GM18858 (cell line): ENCODE results near the gene SETD2.
A peak's percentile ranks its signal among the peaks of the same experiment; 100 is the strongest.
"Not testable (repeated sequence)": the region's sequence is repeated elsewhere in the genome, so short reads cannot be mapped to it uniquely, and the experiment has no call there.

ENCODE experiments used
- ATAC-seq: cut with Tn5 transposase; IDR thresholded peaks from one replicate; pipeline ENCODE4 v1.9.1; 2021; ENCODE audit not compliant: unreplicated experiment

SETD2 gene, protein sequence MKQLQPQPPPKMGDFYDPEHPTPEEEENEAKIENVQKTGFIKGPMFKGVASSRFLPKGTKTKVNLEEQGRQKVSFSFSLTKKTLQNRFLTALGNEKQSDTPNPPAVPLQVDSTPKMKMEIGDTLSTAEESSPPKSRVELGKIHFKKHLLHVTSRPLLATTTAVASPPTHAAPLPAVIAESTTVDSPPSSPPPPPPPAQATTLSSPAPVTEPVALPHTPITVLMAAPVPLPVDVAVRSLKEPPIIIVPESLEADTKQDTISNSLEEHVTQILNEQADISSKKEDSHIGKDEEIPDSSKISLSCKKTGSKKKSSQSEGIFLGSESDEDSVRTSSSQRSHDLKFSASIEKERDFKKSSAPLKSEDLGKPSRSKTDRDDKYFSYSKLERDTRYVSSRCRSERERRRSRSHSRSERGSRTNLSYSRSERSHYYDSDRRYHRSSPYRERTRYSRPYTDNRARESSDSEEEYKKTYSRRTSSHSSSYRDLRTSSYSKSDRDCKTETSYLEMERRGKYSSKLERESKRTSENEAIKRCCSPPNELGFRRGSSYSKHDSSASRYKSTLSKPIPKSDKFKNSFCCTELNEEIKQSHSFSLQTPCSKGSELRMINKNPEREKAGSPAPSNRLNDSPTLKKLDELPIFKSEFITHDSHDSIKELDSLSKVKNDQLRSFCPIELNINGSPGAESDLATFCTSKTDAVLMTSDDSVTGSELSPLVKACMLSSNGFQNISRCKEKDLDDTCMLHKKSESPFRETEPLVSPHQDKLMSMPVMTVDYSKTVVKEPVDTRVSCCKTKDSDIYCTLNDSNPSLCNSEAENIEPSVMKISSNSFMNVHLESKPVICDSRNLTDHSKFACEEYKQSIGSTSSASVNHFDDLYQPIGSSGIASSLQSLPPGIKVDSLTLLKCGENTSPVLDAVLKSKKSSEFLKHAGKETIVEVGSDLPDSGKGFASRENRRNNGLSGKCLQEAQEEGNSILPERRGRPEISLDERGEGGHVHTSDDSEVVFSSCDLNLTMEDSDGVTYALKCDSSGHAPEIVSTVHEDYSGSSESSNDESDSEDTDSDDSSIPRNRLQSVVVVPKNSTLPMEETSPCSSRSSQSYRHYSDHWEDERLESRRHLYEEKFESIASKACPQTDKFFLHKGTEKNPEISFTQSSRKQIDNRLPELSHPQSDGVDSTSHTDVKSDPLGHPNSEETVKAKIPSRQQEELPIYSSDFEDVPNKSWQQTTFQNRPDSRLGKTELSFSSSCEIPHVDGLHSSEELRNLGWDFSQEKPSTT (N-terminal part only)

DNA sequence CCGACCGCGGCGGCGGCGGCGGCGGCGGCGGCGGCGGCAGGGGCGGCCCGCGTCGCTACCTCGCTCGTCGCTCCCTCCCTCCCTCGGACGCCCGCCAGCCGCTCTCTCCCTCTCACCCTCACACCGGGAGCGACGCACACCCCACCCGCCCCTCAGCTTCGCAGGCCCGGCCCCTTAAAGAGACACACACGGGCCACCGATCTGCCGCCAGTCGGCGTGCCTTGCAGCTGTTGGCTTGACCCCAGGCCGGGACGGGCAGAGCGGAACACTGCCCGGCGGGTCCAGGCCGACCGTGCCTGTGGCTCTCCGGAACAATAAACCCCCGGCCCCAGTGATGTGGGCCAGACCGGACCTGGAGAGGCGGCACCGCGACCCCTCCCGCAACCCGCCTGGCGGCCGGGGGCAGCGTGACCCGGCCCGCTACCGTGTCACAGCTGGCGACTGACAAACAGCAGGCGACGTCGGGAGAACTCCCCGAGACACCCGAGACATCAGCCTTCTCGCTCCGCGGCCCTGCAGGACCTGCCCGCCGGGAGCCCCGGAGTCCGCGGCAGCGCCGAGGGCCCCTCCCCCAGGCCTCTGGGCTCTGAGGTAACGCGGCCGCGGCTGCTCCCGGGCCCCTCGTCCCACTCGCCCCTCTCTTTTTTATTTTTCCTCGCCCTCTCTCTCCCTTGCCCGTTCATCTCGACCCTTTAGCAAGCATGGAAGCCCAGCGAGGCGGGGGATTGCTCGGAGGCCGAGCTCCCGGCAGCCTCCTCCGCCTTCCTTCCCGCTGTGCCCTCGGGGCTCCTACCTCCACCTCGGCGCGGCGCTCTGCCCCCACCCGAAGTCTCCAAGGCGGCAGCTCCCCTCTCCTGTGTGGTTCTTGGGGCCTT, at the start of gene SETD2:
Gene SETD2 (minus strand): TSS at position 107 of the 875 bp plus-strand sequence. CDS start 189 bp downstream, outside the sequence.
- peak; percentile 41 for ATAC-seq

DNA sequence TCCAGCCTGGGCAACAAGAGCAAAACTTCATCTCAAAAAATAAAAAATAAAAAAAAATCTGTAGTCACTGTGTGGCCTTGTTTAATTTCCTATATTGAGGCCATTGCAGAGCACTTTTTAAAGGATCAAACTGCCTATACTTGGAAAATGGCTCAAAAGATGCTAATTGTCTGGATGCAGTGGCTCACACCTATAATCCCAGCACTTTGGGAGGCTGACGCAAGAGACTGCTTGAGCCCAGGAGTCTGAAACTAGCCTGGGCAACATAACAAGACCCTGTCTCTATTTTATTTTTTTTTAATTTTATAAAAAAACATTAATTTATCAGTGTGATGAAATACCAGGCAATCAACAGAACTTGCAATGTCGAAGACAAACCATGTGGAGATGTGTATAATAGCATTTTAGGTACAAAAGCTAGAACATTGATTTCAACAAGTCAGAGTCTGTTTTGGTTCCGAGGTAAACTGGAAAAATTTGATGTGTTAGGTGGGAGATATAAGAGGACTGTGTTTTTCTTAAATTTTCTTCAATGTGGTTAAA, 47.0 kb upstream of the SETD2 start:
- no peak for ATAC-seq

DNA sequence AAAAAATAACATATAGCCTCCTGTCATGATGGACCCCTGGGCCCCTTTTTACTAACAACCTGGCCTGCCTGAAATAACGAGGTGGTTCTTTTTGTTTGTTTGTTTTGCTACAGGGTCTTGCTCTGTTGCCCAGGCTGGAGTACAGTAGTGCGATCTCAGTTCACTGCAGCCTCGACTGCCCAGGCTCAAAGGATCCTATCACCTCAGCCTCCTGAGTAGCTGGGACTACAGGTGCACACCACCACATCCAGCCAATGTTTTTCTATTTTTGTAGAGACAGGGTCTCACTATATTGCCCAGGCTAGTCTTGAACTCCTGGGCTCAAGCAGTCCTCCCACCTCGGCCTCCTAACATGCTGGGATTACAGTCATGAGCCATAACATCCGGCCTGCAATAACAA, 42.1 kb upstream of the SETD2 start:
- not testable (repeated sequence) for ATAC-seq

DNA sequence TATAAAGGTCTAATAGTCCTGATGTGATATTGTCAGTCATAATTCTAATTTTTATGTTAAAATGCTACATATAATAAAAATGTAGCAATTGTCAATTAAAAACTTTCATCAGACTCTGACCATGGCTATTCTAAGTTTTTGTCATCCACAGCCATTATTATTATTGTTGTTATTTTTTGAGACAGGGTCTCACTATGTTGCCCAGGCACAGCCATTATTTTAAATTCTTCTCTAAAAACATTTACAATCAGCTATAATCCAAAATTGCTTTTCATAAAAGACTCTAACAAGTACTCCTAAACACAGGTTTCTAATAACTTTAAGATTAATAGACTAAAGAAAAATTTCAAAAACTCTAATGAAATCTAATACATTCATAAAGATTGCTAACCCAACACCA, 41.0 kb upstream of the SETD2 start:
- no peak for ATAC-seq

DNA sequence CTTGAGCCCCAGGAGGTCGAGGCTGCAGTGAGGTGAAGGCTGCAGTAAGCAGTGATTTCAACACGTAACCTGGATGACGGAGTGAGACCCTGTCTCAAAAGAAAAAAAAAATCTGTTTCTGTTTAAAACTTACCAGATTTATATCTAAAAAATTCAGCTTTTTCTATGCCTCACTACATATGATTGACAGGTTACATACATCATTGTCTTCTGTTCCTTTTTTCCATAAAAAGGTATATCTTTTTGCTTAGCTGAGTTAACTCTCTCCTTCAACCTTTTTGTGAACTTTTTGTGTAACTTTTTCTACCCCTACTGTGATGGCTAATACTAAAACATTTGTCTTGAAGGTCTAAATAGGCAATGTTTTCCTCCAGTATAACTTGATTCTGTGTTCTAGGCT, 38.6 kb upstream of the SETD2 start:
- no peak for ATAC-seq

DNA sequence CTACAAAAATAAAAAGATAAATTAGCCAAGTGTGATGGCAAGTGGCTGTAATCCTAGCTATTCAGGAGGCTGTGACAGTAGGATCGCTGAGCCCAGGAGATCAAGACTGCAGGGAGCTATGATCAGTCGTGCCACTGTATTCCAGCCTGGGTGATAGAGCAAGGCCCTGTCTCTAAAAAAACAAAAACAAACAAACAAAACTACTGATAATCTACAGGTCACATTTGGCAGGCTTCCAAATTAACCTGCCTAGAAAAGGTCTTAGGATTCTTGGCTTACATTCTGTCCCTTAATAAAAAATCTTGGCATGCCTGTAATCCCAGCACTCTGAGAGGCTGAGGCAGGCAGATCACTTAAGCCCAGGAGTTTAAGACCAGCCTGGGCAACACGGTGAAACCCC, 33.4 kb upstream of the SETD2 start:
- ATAC-seq = no peak

DNA sequence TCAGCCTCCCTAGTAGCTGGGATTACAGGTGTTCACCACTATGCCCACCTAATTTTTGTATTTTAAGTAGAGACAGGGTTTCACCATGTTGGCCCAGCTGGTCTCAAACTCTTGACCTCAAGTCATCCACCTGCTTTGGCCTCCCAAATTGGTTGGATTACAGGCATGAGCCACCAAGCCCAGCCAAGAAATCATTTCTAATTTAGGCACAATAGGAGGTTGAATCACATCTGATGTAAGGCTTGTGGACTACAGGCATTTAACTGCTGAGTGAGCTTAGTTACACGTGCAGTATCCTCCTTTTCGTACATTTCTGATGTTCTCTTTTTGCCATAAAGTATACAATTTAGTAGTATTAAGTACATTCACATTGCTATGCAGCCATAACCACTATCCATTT, 31.1 kb upstream of the SETD2 start:
- ATAC-seq = no peak

DNA sequence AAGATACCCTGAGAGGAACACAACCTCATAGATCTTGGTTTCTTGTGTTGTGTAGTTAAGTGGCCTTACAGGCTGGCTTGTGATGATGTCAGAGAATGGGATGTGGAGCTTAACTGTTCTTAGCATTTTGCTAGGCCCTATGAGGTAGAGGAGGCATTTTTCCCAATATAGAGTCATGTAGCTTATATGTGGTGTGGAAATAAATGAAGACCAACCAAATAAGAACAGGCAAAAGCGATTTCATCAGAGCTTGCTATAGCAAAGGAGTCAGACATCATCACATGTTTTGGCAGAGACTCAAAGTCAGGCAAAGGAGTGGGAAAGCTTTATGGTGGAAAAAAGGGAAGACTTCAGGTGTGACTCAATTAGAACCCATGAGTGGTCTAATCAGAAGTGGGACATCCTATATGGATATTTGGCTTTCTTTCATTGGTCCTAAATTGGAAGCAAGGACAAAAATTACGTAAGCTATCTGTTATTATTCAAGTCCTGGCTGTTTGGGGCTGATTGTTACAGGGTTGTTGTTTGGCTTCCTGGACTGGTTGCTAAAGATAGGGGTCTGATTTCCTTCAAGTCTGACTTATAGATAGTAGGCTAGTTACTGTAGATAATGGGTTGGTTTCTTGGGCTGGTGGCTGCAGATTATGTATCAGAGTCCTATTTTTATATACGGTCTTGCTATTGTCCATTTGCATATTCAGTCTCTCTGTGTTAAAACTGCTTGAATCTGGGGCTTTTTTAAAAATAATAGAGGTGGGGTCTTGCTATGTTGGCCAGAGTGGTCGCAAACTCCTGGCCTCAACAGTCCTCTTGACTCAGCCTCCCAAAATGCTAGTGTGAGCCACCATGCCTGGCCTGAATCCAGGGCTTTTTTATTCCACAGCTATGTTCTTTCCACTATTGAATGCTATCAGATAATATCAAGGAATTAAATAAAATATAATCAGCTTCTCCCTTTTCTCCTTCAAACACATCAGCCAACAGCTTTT, 30.3 kb upstream of the SETD2 start:
- no peak for ATAC-seq

DNA sequence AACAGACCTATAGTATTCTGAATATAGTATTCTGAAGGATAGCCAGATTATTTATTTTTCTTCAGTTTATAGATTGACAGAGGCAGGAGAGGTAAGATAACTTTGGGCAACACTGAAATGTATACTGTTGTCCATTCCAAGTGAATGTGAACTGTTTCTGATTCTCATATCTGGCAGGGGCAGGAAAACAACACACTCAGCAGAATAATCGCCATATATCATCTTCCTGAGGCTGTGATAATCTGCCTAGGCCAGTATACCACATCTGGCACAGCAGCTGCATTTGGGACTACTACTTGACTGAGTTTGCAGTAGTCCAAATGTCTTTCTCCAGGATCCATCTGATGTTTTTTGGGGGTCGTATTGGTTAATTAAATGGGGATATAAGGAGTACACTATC, 22.4 kb upstream of the SETD2 start:
- no peak for ATAC-seq

DNA sequence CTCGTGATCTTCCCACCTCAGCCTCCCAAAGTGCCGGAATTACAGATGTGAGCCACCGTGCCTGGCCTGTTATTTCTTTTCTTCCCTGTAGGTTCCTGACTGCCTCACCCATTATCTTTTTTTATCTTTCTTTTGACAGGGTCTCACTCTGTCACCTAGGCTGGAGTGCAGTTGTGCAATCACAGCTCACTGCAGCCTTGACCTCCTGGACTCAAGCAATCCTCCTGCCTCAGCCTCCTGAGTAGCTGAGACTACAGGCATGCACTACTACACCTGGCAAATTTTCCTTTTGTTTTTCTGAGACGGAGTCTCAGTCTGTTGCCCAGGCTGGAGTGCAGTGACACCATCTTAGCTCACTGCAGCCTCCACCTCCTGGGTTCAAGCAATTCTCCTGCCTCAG, 17.8 kb upstream of the SETD2 start:
- not testable (repeated sequence) for ATAC-seq

DNA sequence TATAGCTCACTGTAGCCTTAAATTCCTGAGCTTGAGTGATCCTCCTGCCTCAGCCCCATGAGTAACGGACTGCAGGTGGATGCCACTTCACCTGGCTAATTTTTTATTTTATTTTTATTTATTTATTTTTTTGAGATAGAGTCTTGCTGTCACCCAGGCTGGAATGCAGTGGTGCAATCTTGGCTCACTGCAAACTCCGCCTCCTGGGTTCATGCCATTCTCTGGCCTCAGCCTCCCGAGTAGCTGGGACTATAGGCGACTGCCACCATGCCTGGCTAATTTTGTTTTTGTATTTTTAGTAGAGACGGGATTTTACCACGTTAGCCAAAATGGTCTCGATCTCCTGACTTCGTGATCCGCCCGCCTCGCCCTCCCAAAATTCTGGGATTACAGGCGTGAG, 16.1 kb upstream of the SETD2 start:
- not testable (repeated sequence) for ATAC-seq

DNA sequence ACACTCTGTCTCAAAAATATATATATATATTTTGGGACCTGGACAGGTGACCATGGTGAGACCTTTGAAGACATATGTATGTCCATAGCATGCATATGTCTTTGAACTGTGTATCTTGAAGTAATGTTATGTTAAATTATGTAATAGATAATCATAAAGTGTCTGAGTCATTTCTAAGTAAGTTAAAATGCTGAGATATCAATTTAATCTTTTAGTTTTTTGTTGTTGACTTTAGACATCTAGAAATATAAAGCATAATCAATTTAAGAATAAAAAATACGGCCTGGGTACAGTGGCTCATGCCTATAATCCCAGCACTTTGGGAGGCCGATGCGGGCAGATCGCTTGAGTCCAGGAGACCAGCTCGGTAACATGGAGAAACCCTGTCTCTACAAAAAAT, 12.7 kb upstream of the SETD2 start:
- no peak for ATAC-seq

DNA sequence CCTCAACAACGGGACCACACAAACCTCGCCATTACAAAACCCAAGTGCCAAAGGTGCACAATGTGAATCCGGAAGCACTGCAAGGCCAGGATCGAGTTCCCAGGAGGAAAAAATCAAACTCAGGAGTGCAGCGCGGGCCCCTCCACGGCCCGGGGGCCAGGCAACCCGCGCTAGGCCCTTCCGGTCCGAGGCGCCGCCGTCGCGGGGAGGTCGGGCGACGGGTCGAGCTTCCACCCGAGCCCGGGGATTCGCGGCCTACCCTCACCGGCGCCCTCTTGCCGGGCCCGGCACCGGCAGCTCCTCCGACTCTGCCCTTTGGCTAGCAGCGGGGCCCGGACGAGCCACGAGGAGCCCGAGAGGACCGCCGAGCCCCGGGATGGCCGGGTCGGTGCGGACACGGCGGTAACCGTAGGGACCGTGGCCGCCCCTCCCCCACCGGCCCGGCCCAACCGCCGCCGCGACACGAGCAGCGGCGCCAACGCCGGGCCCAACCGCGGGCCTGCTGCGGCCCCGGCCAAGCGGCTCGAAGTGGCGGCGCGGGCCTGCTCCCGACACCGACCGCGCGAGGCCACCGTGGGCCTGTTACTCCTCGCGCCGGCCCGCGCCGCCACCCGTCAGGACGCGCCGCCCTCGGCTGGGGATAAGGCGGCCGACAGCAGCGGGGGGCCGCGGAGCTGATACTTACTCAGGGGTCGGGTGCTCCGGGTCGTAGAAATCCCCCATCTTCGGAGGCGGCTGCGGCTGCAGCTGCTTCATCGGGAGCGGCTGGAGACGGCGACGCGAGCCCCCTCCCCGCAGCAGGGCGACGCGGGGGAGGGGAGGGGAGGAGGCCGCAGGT, 525 bp downstream of the SETD2 start:
- ATAC-seq = peak; percentile 11

DNA sequence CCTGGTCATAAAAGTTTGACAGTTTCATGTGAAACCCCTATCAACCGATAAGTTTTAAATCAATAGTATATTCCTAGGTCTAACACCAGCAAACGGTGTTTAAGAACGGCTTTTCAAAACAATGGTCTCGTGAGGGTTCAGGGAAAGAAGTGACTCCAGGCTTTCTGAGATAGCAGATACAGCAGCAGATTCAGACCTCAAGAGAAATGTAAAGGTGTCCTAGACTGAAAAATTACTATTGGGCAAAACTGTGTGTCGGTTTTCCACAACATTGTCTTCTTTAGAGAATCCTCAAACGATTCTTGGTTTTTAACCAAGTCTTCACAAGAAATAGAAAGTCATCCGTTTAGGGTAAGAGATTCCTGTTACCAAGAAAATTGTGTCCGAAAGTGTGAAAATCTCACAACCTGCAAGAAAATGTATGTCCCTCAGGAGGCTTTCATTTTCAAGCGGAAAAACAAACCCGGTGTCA, 1.2 kb downstream of the SETD2 start:
- no peak for ATAC-seq

DNA sequence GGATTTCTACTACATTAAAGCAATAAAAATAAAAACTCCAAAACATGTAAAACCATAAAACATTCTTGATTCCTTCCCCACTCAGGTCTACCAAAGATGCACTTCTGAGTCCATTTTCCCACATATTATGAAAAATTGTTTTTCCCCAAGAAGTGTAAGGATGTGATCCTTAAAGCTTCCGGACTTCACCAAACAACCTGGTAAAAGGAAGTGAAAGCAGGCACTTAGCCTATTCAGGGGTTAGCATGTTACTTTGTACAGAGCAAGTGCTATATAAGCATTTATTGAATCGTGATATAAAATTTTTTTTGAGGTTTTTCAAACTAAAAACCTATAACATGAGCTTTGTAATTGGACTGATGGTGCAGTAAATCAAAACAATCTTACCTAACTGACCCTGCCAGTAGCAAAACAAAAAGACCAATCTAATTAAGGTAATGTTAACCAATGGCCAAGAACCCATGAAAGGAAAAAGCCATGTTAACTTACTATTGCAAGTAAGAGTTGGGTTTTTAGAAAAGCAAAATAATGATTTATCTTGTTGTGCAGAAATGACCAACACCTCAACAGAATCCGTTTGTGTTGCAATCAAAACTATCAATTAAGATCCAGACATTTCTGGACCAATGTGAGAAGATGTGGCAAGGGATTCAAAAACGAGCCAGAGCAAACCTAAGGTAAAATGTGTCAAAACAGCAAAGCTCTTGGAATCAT, 1.8 kb downstream of the SETD2 start:
- no peak for ATAC-seq

DNA sequence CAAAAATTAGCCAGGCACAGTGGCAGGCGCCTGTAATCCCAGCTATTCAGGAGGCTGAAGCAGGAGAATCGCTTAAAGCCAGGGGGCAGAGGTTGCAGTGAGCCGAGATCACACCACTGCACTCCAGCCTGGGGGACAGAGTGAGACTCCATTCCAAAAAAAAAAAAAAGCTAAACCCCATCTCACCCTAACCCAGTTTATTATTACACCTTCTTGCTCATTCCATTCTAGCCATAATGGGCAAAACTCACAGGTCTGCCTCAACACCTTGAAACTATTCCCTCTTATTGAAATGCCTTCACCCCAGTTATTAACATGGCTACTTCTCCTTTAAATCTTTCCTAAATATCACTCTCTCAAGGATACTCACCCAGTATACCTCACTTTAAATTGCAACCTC, 4.1 kb downstream of the SETD2 start:
- ATAC-seq = no peak

DNA sequence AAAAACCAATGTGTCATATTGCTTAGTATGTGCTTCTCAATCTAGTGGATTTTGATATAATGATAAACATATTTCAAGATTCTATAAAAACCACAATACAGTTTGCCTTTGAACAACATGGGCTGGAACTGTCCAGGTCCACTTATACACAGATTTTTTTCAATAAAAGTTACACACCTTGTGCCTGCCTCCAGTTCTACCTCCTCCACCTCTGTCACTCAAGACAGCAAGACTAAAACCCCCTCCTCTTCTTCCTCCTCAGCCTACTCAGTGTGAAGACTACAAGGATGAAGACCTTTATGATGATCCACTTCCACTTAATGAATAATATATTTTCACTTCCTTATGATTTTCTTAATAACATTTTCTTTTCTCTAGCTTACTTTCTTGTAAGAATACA, 5.7 kb downstream of the SETD2 start:
- ATAC-seq = no peak
